GM12801 (cell line): ENCODE data around the gene FHDC1.

ENCODE experiments used
- CTCF ChIP-seq: IDR thresholded peaks from one replicate; pipeline ENCODE4 v1.5.1; 2011; ENCODE audit warnings: control low read depth; ENCODE audit not compliant: insufficient read length; ENCODE audit errors: extremely low read depth

FHDC1 gene

GRCh38 chr4:152975380-152976211 is 39.5 kb downstream of the FHDC1 start:
- no peak for TF ChIP-seq CTCF

GRCh38 chr4:152976212-152976761 is 40.2 kb downstream of the FHDC1 start:
- TF ChIP-seq CTCF, result no peak

DNA sequence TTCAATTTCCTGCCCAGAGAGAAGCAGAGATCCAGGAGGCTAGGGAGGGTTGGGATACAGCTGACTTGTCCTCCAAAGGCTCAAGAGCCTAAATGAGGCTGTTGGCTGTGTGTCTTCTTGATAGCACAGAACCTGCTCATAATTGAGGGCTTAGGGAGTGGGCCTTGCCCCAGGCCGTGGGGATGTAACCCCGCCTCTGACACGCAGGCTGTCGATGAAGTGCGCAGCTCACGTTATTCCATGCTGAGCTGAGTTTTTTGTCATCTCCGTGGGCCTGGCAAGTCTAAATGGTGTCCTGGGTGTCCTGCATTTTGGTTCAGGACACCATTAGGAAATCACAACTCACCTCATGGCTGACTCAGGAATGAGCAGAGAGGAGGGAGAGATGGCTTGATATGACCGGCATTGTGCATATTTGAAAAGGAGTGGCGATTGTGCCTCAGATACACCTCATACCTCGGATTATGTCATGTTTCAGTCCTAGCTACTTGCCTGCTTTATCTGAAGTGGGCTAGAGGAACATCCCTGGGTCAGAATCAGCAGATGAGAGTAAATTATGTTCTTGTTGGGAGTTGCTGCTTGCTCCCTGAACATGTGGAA is 43.7 kb downstream of the FHDC1 start:
- no peak for TF ChIP-seq CTCF

- TF ChIP-seq CTCF, result no peak
Measured at GRCh38 chr4:152981278-152981677, 45.2 kb downstream of the FHDC1 start.

DNA sequence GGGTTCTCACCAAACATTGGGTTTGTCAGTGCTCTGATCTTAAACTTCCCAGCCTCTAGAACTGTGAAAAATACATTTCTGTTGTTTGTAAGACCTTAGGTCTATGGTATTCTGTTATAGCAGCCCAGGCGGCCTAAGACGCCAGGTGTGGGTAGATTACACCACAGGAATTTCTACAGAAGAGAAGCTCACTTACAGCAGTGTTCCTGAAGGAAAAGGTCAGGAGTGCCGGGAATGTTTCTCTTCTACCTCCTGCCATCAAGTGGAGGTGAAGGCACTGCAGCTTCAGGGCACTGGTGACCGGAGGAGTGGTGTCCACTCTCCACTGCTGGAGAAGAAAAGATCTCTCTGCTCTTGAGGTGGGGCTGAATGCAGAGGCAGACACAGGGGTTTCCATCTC is 45.7 kb downstream of the FHDC1 start:
- no peak for TF ChIP-seq CTCF

DNA sequence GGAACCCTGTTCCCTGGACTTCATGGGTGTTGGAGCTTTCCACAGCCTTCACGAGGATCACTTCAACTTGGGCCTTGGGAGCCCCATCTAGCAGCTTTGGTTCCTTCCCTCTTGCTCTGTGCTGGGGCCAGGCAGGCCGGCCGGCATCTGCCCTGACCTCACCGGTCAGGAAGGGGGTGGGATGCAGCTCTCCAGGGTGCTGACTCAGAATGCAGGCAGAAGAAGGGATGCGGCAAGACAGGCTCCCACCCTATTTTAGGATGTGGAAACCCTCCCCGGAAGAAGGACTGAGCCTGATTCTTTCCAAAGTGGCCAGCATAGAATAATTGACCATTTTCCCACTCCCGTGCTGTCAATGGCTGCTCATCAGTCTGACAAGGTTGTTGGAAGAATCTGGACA is 47.1 kb downstream of the FHDC1 start:
- no peak for TF ChIP-seq CTCF

GRCh38 chr4:152983774-152984411 is 47.8 kb downstream of the FHDC1 start:
- TF ChIP-seq CTCF, result no peak
